GM18520 (cell line): Measurements from ENCODE around the gene GPS2.
"Not testable (repeated sequence)": the region's sequence is repeated elsewhere in the genome, so short reads cannot be mapped to it uniquely, and the experiment has no call there.

Source experiments
- ATAC-seq: cut with Tn5 transposase; IDR thresholded peaks from one replicate; pipeline ENCODE4 v1.9.1; 2021; ENCODE audit not compliant: unreplicated experiment

The GPS2 gene

DNA sequence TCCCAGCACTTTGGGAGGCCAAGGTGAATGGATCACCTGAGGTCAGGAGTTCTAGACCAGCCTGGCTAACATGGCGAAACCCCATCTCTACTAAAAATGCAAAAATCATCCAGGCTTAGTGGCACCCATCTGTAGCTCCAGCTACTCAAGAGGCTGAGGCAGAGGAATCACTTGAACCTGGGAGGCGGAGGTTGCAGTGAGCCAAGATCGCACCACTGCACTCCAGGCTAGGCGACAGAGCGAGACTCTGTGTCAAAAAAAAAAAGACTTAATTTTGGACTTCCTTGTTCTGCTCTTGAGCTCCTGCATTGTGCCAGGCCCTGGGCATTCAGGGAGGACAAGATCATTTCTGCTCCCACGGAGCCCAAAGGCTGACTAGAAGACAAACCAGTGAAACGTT lies 22.4 kb upstream of the GPS2 start:
- ATAC-seq = not testable (repeated sequence)

- ATAC-seq = peak; percentile 30
Observed at GRCh38 chr17:7336240-7337175, 21.3 kb upstream of the GPS2 start, which contains the start of gene ACAP1. Gene ACAP1 (plus strand): TSS chr17:7336529. CDS start chr17:7336735, 206 bp downstream.

- ATAC-seq = not testable (repeated sequence)
Observed at GRCh38 chr17:7335765-7336164, 20.6 kb upstream of the GPS2 start.

DNA sequence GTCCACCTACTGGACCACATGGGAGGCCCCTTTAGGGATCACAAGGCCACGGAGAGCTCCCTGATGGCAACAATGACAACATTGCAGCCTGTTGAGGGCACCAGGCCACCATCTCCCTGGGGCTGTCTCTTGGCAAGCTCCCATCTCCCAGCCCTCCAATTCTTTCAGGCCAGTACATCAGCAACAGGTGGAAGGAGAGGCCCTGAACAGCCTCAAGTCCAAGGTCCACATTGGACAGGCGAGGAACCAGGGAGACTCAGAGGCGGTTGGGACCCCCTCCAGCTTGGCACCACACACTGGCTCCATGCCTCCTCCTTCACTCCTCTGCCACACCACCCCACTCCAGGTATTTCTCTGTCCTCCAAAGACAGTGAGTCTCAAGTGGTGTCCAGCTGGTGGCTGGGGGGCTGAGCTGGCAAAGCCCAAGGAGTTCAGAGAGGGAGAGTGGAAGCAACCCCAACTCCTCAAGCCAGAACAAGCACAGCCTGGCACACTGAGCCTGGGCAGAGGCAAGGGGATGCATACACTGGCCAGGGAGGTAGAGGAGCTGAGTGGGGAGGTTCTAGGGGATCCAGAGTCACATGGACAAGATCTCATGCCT lies 19.9 kb upstream of the GPS2 start:
- ATAC-seq = no peak

DNA sequence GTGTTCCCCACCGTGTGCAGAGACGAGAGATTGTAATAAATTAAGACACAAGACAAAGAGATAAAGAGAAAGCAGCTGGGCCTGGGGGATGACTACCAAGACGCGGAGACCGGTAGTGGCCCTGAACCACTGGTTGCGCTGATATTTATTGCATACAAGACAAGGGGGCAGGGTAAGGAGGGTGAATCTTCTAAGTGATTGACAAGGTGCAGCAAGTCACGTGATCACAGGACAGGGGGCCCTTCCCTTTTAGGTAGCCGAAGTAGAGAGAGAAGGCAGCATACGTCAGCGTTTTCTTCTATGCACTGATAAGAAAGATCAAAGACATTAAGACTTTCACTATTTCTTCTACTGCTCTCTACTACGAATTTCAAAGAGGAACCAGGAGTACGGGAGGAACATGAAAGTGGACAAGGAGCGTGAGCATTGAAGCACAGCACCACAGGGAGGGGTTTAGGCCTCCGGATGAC lies 17.5 kb upstream of the GPS2 start:
- not testable (repeated sequence) for ATAC-seq

DNA sequence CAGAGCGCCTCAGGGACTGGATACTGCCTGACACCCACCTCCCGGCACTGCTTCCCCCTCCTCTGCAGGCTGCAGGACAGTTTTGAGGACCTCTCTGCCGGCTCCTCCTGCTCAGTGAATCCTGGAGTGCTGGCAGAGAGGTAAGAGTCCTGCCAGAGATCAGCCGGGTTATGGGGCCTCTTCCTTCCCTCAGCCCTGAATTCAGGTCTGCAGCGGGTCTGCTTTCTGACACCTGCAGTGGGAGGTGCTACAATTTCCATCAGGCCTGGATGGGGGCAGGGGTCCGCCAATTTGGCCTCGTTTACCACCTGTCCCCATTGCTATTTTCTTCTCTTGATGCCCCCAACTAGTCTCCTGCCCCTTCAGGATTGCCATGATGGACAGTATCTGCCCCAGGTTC lies 17.0 kb upstream of the GPS2 start:
- ATAC-seq = no peak

- ATAC-seq = no peak
Observed at GRCh38 chr17:7330638-7331015, 15.5 kb upstream of the GPS2 start.

DNA sequence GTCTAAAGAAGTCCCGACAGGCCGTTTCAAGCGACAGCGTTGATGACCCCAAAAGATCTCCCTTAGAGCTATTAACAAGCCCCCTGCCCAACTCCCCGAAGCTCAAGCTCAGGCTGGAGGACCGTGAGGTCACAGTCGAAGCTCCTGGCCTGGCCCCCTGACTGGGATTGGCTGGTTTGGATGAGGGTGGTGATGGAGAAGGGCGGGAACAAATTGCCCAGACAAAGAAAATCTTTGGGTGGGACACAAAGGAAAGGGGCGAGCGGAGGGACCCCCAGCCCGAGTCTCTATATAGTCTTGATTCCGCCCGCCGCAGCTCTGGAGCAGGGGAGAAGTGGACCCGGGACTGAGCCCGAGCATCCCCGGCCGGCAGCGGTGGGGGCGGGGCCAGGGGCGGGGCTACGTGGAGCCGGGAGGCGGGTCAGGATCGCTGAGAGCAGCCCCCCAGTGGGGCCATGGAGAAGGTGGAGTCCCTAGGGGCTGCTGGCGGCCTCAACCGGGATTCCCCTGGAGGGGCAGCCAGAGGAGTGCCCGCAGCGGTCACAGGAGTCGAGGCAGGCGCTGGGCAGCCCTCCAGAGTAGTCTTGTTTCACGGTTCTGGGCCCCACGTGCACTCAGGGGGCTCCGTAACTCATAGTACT lies 15.0 kb upstream of the GPS2 start:
- peak; percentile 19 for ATAC-seq

- peak; percentile 52 for ATAC-seq
Observed at GRCh38 chr17:7329374-7329996, 14.3 kb upstream of the GPS2 start.

DNA sequence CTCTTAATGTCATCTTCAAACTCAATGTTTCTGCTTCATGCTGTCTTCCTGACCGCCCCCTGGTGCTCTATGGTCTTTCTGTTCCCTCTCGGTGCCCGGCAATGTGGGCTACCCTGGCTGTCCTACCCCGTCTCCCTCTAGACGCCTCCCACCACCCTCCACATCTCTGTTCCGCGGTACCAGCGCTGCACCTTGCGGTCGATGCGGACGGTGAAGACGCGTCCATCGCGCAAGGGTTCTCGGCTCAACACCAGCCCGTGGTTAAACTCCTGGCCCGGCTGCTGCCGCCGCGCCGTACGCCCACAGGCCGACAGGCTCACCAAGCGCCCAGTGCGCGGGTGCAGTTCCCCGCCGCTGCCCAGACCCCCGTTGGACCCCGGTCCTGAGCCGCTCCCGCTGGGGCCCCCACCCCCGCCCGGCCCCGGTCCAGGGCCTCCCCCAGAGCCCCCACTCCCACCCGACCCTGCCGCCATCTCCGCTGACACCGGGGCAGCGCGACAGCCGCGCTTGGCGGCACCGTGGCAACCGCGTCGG lies 13.7 kb upstream of the GPS2 start, which contains the start of gene NEURL4:
NEURL4 (minus strand) TSS at position 496 of the 534 bp plus-strand sequence; CDS start at position 473, 23 bp downstream.
- no peak for ATAC-seq

GRCh38 chr17:7328009-7328408 lies 12.8 kb upstream of the GPS2 start:
- ATAC-seq = no peak

DNA sequence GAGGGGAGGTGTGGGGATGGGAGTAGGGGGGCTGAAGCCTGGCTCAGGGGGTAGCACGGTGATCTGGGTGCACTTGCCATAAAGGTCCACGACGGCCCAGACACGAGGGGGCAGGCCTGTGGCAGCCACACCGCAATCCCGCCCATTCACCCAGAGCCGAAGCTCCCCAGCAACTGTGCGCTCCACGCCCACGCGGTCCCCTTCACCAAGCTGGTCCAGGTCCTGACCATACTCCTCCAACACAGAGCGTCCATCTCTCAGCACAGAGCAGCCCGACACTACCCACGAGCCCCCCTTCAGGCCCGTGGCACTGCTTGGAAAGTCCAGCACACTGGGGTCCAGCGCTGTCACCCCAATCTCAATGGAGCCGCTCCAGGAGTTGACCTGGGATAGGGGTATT lies 12.3 kb upstream of the GPS2 start:
- ATAC-seq = no peak

DNA sequence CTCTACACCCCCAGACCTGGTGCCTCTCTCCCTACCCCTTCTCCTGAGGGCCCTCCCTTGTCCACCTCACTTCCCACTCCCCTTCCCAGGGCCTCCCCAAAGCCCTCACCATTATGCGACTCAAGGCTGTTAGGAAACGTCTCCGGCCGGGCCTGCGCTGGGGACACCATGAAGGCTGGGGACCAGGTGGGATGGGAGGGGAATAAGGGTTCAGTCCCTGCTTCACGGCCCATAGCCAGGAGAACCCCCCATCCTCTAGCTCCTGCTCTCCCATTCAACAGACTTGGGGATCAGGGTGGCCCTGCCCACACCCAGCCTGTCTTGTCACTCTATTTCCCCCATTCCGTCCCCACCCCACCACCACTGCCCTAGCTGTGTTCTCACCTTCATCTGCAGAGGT lies 11.9 kb upstream of the GPS2 start:
- no peak for ATAC-seq

DNA sequence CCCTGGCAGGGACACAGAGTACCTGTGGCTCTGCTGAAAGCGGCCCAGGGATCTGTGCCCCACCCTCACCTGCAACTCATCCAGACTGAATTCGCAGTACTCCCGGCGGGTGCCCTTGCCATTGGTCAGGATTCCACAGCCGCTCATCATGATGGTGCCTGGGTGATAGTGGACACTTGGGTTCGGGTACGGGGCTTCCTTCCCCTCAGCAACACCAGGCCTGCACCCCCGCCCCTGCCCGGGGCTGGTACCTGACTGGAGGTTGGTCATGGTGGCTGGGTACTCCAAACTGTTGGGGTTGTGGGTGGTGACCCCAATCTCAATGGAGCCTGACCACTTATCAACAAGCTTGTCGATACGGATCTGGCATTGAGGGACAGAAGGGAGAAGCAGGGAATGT lies 11.0 kb upstream of the GPS2 start:
- ATAC-seq = no peak

- no peak for ATAC-seq
Observed at GRCh38 chr17:7325031-7325528, 9.9 kb upstream of the GPS2 start.

DNA sequence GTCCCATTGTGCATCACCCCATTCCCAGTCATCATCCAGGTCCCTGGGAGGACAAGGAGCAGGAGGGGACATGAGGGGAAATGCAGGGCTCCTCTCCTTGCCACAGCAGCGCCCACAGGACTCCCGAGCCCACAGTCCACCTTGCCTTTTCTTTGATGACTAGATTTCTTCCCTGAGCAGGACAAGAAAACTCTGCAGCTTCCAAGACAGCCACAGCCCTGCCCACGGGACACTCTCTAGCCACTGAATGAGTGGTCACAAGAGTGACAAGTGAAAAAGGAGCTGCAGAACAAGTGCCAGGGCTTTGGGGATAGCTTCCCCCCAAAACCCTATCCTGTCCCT lies 9.2 kb upstream of the GPS2 start:
- ATAC-seq = no peak

DNA sequence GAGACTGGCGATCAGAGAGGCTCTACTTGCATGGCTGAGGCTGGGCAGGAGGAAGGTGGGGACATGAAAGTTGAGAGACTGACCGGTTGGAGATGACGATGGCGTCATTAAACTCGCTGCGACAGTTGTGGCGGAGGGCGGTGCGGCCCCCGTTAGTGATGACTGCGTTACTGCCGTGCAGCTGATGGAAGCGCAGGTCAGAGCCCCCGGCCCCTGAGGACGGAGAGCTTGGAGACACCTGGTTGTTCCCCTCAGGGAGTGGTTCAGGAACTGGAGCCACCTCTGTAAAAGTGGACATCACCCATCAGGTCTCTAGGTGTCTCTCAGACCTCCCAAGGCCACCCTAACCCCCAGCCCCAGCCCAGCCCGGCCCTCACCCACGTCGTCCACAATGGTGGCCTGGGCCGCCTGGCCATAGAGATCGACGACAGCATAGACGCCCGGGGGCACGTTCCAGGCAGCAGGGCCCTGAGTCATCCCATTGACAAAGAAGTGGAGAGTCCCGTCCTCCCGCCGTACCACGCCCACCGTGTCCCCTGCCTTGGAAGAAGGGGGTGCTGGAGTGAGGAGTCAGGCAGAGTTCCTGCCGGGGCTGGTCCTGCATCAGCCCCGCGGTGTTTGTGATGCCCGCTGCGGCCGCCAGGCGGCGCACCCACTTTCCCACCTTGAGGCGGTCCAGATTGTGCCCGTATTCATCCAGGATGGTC lies 8.7 kb upstream of the GPS2 start:
- no peak for ATAC-seq

- no peak for ATAC-seq
Observed at GRCh38 chr17:7322520-7323194, 7.5 kb upstream of the GPS2 start.

- ATAC-seq = no peak
Observed at GRCh38 chr17:7321466-7321865, 6.3 kb upstream of the GPS2 start.
